ENCODE results near the gene MACC1.
"Not testable (repeated sequence)": the region's sequence is repeated elsewhere in the genome, so short reads cannot be mapped to it uniquely, and the experiment has no call there.

The MACC1 gene

DNA sequence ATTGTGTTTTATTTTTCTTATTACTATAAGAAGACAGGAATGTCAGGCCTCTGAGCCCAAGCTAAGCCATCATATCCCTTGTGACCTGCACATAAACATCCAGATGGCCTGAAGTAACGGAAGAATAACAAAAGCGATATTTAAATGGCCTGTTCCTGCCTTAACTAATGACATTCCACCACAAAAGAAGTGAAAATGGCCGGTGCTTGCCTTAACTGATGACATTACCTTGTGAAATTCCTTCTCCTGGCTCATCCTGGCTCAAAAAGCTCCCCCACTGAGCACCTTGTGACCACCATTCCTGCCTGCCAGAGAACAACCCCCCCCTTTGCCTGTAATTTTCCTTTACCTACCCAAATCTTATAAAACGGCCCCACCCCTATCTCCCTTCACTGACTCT, 91.1 kb downstream of the MACC1 start:
- DNase-seq (ENCODE audit: low spot score): not testable (repeated sequence)

- DNase-seq (ENCODE audit: low spot score): not testable (repeated sequence)
Measured at GRCh38 chr7:20124087-20124486, 93.1 kb downstream of the MACC1 start.

DNA sequence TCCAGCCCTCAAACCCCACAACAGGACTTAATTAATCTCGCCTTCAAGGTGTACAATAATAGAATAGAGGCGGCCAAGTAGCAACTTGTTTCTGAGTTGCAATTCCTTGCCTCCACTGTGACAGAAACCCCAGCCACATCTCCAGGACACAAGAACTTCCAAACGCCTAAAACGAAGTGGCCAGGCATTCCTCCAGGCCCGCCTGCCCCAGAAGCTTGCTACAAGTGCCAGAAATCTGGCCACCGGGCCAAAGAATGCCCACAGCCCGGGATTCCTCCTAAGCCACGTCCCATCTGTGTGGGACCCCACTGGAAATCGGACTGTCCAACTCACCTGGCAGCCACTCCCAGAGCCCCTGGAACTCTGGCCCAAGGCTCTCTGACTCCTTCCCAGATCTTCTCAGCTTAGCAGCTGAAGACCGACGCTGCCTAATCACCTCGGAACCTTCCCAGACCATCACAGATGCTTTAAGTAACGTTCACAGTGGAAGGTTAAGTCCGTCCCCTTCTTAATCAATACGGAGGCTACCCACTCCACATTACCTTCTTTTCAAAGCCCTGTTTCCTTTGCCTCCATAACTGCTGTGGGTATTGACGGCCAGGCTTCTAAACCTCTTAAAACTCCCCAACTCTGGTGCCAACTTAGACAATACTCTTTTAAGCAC, 94.4 kb downstream of the MACC1 start:
- not testable (repeated sequence) for DNase-seq (ENCODE audit: low spot score)

DNA sequence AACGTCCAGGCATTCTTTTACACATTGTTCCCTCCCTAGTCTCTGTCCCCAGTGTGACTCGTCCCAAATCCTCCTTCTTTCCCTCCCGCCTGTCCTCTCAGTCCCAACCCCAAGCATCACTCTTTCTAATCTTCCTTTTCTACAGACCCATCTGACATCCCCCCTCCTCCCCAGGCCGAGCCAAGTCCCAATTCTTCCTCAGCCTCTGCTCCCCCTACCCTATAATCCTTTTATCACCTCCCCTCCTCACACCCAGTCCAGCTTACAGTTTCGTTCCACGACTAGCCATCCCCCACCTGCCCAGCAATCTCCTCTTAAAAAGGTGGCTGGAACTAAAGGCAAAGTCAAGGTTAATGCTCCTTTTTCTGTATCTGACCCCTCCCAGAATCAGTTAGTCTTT, 95.1 kb downstream of the MACC1 start:
- DNase-seq (ENCODE audit: low spot score): no peak

DNA sequence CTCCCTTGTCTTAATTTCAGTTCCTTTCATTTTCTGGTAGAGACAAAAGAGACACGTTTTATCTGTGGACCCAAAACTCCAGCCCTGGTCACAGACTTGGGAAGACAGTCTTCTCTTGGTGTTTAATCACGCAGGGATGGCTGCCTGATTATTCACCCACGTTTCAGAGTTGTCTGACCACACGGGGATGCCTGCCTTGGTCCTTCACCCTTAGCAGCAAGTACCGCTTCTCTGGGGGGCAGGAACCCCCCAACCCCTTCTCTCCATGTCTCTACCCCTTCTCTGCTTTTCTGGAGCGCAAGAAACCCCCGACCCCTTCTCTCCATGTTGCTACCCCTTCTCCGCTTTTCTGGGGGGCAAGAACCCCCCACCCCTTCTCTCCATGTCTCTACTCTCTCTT, 95.8 kb downstream of the MACC1 start:
- DNase-seq (ENCODE audit: low spot score): no peak

DNA sequence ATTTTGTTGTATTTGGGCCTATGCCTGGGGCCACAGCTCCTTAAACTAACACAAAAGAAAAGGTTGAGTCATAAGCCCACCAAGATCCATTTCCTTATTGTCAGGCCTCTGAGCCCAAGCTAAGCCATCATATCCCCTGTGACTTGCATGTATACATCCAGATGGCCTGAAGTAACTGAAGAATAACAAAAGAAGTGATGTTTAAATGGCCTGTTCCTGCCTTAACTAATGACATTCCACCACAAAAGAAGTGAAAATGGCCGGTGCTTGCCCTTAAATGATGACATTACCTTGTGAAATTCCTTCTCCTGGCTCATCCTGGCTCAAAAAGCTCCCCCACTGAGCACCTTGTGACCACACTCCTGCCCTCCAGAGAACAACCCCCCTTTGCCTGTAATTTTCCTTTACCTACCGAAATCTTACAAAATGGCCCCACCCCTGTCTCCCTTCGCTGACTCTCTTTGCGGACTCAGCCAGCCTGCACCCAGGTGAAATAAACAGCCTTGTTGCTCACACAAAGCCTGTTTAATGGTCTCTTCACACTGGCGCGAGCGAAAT, 96.5 kb downstream of the MACC1 start:
- not testable (repeated sequence) for DNase-seq (ENCODE audit: low spot score)

DNA sequence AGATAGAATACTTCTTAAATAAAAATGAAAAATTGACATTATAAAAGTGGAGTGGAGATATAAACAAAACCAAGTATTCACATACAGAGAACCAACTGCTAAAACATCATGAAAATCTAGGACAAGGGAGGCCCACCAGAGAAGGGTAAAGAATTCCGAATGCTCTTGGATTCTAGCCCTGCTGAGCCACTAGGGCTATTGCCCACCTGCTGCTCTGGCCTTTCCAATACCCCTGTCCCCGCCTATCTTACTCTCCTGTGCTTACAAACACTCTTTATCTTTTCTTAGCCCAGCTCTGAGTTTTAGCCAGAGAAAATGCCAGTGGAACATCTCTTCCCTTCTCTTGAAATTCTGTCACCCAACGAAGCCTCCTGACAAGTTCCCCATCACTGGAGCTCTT, 100.3 kb downstream of the MACC1 start:
- DNase-seq (ENCODE audit: low spot score): no peak

DNA sequence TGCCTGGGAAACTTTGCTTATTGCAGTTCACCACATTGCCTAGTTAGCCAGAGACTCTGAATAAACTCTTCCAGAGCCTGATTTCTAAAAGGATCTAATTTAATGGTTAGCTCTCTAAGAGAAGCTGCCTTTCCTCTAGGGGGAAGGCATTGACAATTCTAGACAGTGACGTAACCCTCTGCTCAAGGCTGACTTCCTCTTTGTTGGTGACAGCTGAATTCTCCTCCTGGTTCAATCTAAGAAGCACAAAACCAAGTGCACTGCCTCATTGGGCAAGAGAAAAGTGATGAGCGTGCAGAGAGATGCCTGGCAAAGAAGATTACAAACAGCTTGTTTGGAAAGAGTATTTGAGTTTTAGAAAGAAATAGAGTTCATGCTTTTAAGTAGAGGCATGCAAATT, 102.7 kb downstream of the MACC1 start:
- DNase-seq (ENCODE audit: low spot score): no peak

DNA sequence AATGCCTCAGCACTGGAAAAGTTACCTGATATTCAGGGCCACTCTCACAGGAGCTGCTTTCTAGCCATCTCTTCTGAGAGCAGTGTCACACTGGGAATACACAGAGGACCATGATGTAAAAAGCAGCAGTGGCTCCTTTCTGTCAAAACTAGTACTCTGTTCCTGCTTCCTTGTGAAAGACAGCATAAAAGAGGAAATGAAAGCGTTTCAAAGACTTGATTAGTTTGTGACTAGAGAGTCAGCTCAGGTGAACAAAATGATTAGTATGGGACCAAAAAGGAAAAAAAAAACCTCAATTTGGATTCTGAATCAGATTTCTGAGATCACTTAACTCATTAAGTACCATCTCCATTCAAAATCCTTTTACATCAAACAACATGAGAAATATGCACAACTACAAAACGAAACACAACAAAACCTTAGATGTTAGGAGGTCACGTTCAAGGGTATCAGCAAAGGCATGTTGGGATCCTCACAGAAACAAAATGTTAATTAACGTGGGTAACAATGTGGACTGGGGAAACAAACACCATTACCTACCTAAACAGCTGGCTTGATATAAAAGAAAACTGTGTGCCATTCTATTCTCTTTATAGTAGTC, 103.7 kb downstream of the MACC1 start:
- DNase-seq (ENCODE audit: low spot score): no peak

DNA sequence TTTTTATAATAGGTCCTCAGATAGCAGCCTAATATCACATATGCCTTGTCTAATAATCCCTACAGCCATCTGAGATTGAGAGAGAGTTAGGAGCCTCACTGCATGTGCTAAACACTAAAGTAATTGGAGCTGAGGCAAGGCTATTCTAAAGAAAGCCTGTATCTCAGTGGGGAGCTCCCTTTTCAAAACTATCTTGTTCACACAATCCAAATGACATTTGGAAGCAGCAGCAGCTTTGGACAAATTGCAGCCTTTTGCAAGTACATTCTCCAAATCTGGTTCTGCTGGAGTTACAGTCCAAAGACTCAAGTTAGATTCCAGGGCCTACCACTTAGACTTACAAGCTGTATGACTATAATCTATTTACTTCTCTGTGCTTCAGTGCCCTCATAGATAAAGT, 104.5 kb downstream of the MACC1 start:
- DNase-seq (ENCODE audit: low spot score): no peak

DNA sequence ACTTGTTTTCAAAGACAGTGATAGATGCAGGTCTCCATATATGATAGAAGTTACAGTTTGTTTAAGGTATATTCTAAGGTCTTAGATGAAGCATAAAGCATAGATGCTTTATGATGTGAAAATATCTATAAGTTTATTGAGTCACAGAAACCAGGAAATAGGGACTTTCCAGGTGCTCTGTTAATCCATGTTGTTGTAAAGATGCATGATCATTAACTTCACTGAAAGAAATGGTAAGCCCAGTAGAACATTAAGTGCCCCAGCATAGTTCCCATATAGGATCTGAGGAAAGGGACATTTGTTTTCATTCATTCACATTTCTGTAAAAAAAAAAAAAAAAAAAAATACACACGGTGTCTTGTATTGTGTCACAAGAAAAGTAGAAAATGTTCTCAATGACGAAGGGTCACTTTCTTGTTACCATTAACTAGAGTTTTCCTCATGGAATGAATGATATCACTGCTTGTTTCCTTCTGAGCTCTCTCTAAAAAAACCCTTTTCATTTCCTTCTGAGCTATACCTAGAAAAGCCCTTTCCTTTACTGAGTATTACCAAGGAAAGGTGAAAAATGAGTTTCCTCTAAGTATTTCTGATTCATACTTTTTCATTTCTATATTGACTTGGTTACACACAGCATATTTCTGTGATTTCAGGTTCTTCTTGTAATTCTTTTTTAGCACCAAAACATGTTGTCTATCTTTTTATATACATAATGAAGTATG, 105.2 kb downstream of the MACC1 start:
- no peak for DNase-seq (ENCODE audit: low spot score)

DNA sequence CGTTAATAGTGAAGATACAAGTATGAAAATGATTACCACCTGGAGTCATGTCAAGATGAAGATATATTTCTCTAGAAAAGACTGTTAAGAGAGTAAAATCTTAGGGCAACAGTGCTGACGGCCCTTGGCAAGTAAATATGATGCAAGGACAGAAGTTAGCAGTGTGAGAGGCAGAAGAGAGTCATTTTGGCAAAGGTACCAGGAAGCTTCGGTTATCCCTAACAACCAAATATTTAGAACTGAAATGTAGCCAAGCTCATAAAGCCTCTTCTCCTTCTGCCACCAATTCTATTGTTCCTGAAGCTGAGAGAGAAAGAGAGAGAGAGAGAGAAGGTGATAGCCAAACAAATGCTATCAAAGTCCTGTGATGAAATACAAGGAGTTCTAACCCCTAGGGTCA, 109.6 kb downstream of the MACC1 start:
- no peak for DNase-seq (ENCODE audit: low spot score)

DNA sequence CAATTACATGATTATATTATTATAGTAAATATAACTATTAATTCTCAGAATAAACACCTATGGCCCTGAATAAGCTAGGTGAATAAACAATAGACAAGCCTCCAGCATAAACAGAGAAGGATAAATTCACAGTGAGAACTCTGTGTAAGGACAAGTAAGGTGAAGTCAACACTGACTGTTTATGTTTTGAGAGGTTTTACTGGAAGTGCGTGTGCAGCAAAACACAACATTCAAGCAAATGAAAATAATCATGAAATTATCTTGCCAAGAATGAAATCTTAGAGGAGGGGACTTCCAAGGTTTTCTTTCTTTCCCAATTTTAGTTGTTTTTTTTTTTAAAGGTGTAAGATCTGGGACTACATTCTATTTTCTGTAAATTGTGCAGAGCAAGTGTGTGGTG, 112.5 kb downstream of the MACC1 start:
- DNase-seq (ENCODE audit: low spot score): no peak

- DNase-seq (ENCODE audit: low spot score): no peak
Measured at GRCh38 chr7:20102982-20103381, 114.2 kb downstream of the MACC1 start.

- no peak for DNase-seq (ENCODE audit: low spot score)
Measured at GRCh38 chr7:20095862-20096261, 121.3 kb downstream of the MACC1 start.

DNA sequence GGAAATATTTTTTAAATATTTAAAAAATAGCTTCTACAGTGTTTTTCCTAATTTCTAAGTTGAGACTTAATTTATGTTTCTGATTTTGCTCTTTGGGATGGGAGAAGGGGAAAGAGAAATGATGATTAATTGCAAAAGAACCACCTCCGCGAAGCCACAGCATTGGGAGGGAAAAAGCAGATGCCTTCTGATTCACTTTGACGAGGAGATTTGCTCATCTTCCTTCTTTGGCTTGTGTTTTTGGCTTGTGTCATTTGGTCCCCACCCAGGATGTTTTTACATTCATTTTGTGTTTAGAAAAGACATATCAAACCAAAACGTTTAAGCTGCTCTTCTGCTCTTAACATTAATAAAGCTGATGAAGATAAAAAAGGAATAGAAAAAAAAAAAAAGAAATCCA, 121.7 kb downstream of the MACC1 start:
- DNase-seq (ENCODE audit: low spot score): no peak

DNA sequence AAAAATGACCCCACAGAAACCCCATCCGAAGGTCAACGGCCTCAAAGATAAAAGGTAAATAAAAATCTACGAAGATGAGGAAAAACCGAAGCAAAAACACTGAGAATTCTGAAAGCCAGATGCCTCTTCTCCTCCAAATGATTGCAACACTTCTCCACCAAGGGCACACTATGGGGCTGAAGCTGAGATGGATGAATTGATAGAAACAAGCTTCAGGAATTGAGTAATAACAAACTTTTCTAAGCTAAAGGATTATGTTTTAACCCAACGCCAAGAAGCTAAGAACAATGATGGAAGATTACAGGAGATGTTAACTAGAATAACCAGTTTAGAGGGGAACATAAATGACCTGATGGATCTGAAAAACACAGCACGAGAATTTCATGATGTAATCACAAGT, 127.8 kb downstream of the MACC1 start:
- no peak for DNase-seq (ENCODE audit: low spot score)

- DNase-seq (ENCODE audit: low spot score): no peak
Measured at GRCh38 chr7:20085086-20085485, 132.1 kb downstream of the MACC1 start.
